Ishikawa (cell line): ENCODE results near the gene SLC7A6.

Experiments used
- CREB1 ChIP-seq: IDR thresholded peaks from 2 replicates; pipeline ENCODE4 v1.6.1; 2012; ENCODE audit warnings: low read depth
- EP300 ChIP-seq: IDR thresholded peaks from 2 replicates; pipeline ENCODE4 v1.6.1; 2012; ENCODE audit warnings: borderline replicate concordance
- FOXM1 ChIP-seq: IDR thresholded peaks from 2 replicates; pipeline ENCODE4 v1.6.1; 2012; ENCODE audit warnings: low read depth, borderline replicate concordance
- MAX ChIP-seq: IDR thresholded peaks from 2 replicates; pipeline ENCODE4 v1.6.1; 2012
- NFIC ChIP-seq: IDR thresholded peaks from 2 replicates; pipeline ENCODE4 v1.6.1; 2012
- TAF1 ChIP-seq: IDR thresholded peaks from 2 replicates; pipeline ENCODE4 v1.6.1; 2012; ENCODE audit warnings: low read depth, mild to moderate bottlenecking
- TEAD4 ChIP-seq: IDR thresholded peaks from 2 replicates; pipeline ENCODE4 v1.6.1; 2012
- YY1 ChIP-seq: IDR thresholded peaks from 2 replicates; pipeline ENCODE4 v1.6.1; 2012; ENCODE audit warnings: low read depth

- peak; percentile 84 for TF ChIP-seq MAX
- TF ChIP-seq YY1, result peak; percentile 69
- peak; percentile 99 for TF ChIP-seq NFIC
- no peak; the same call in none of the 2 replicates for TF ChIP-seq TAF1
- peak; percentile 78; the same call in 1 of the 2 replicates for TF ChIP-seq FOXM1
- peak; percentile 65 for TF ChIP-seq TEAD4
- TF ChIP-seq CREB1, result peak; percentile 35; the same call in 1 of the 2 replicates
- TF ChIP-seq EP300, result peak; percentile 89
Measured at GRCh38 chr16:68234188-68235107, 29.9 kb upstream of the SLC7A6 start.
